IPS-18a (cell line): ENCODE results near the gene LMTK2.

Experiments used
- H3K27ac ChIP-seq: one replicate; pipeline ENCODE4 v1.5.1; 2013; ENCODE audit warnings: low read length
- H3K27me3 ChIP-seq: one replicate; pipeline ENCODE4 v1.6.1; 2013; ENCODE audit warnings: mild to moderate bottlenecking, low read length; ENCODE audit not compliant: control insufficient read depth, insufficient read depth
- H3K36me3 ChIP-seq: one replicate; pipeline ENCODE4 v1.6.1; 2013; ENCODE audit warnings: low read depth, low read length; ENCODE audit not compliant: control insufficient read depth
- H3K4me1 ChIP-seq: one replicate; pipeline ENCODE4 v1.6.1; 2013; ENCODE audit warnings: low read depth, low read length; ENCODE audit not compliant: control insufficient read depth
- H3K4me3 ChIP-seq: one replicate; pipeline ENCODE4 v1.5.1; 2013; ENCODE audit warnings: low read length
- H3K9ac ChIP-seq: one replicate; pipeline ENCODE4 v1.6.1; 2013; ENCODE audit warnings: mild to moderate bottlenecking, low read length, moderate library complexity
- H3K9me3 ChIP-seq: one replicate; pipeline ENCODE4 v1.6.1; 2013; ENCODE audit warnings: low read depth, low read length; ENCODE audit not compliant: control insufficient read depth

LMTK2 gene

GRCh38 chr7:98142658-98143057, 36.0 kb downstream of the LMTK2 start:
- Histone ChIP-seq H3K4me3 (no peak overlapping the region), H3K4me1 (no peaks in the 10 kb centered on the region), H3K27ac (no peak overlapping the region), H3K27me3 (no peaks in the 10 kb centered on the region), H3K9ac (no peak overlapping the region), H3K9me3 (no peaks in the 10 kb centered on the region), H3K36me3 (peaks cover 28% of the 10 kb centered on the region)

- Histone ChIP-seq H3K4me1 (no peaks in the 10 kb centered on the region), H3K36me3 (peaks cover 22% of the 10 kb centered on the region), H3K9ac (no peak overlapping the region), H3K27me3 (no peaks in the 10 kb centered on the region), H3K9me3 (no peaks in the 10 kb centered on the region), H3K4me3 (no peak overlapping the region), H3K27ac (no peak overlapping the region)
These were observed 41.9 kb downstream of the LMTK2 start for GRCh38 chr7:98148607-98149006.

- no peak overlapping the region for H3K27ac ChIP-seq
- H3K27me3 ChIP-seq = no peaks in the 10 kb centered on the region
- no peaks in the 10 kb centered on the region for H3K4me1 ChIP-seq
- peaks cover 22% of the 10 kb centered on the region for H3K36me3 ChIP-seq
- no peaks in the 10 kb centered on the region for H3K9me3 ChIP-seq
- no peak overlapping the region for H3K9ac ChIP-seq
- no peak overlapping the region for H3K4me3 ChIP-seq
These were observed 42.5 kb downstream of the LMTK2 start for GRCh38 chr7:98149116-98149692.

DNA sequence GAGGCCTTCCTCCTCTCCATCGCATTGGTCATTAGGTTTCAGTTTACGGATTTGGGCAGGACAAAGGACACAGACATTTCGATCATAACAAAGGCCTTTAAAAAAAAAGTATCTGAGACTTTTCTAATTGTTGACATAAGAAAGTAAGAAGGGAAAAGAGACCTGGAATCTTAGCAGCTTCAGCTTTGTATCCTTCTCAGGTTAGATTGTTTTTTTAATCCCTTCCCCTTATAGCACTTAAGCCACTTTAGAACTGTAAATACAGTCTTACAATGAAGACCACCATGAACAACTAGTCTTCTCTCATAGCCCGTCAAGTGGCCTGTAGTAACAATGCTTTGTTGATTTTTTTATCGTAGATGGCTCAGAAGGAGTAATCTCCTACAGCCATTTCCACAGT, 45.2 kb downstream of the LMTK2 start:
- H3K36me3 ChIP-seq = peaks cover 39% of the 10 kb centered on the region
- H3K9ac ChIP-seq = no peak overlapping the region
- H3K4me3 ChIP-seq = no peak overlapping the region
- no peaks in the 10 kb centered on the region for H3K9me3 ChIP-seq
- no peaks in the 10 kb centered on the region for H3K4me1 ChIP-seq
- H3K27ac ChIP-seq = no peak overlapping the region
- no peaks in the 10 kb centered on the region for H3K27me3 ChIP-seq

DNA sequence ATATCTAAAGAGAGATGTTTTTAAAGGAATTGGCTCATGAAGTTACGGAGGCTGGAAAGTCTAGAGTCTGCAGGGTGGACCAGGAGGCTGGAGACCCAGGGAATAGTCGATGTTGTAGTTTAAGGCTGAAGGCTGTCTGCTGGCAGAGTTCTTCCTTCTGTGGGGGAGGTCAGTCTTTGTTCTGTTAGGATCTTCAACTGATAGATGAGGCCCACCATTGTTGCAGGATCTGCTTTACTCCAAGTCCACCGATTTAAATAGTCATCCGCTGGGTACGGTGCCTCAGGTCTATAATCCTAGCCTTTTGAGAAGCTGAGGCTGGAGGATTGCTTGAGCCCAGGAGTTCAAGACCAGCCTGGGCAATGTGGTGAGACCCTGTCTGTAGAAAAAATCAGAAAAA, 50.0 kb downstream of the LMTK2 start:
- Histone ChIP-seq H3K27me3 (no peaks in the 10 kb centered on the region), H3K9ac (no peak overlapping the region), H3K4me3 (no peak overlapping the region), H3K27ac (no peak overlapping the region), H3K36me3 (peaks cover 40% of the 10 kb centered on the region), H3K9me3 (no peaks in the 10 kb centered on the region), H3K4me1 (no peaks in the 10 kb centered on the region)

GRCh38 chr7:98157761-98158160, 51.1 kb downstream of the LMTK2 start:
- no peak overlapping the region for H3K9ac ChIP-seq
- H3K27me3 ChIP-seq = no peaks in the 10 kb centered on the region
- no peaks in the 10 kb centered on the region for H3K9me3 ChIP-seq
- H3K4me3 ChIP-seq = no peak overlapping the region
- peaks cover 30% of the 10 kb centered on the region for H3K36me3 ChIP-seq
- no peak overlapping the region for H3K27ac ChIP-seq
- H3K4me1 ChIP-seq = no peaks in the 10 kb centered on the region

- H3K4me3 ChIP-seq = no peak overlapping the region
- H3K27me3 ChIP-seq = no peaks in the 10 kb centered on the region
- H3K27ac ChIP-seq = no peak overlapping the region
- peaks cover 5% of the 10 kb centered on the region for H3K36me3 ChIP-seq
- no peaks in the 10 kb centered on the region for H3K9me3 ChIP-seq
- no peaks in the 10 kb centered on the region for H3K4me1 ChIP-seq
- H3K9ac ChIP-seq = no peak overlapping the region
These were observed 56.1 kb downstream of the LMTK2 start for GRCh38 chr7:98162758-98163157.

- peaks cover 5% of the 10 kb centered on the region for H3K36me3 ChIP-seq
- H3K27ac ChIP-seq = no peak overlapping the region
- no peak overlapping the region for H3K9ac ChIP-seq
- no peaks in the 10 kb centered on the region for H3K4me1 ChIP-seq
- H3K27me3 ChIP-seq = no peaks in the 10 kb centered on the region
- H3K9me3 ChIP-seq = no peaks in the 10 kb centered on the region
- H3K4me3 ChIP-seq = no peak overlapping the region
These were observed 56.6 kb downstream of the LMTK2 start for GRCh38 chr7:98163269-98163668.

DNA sequence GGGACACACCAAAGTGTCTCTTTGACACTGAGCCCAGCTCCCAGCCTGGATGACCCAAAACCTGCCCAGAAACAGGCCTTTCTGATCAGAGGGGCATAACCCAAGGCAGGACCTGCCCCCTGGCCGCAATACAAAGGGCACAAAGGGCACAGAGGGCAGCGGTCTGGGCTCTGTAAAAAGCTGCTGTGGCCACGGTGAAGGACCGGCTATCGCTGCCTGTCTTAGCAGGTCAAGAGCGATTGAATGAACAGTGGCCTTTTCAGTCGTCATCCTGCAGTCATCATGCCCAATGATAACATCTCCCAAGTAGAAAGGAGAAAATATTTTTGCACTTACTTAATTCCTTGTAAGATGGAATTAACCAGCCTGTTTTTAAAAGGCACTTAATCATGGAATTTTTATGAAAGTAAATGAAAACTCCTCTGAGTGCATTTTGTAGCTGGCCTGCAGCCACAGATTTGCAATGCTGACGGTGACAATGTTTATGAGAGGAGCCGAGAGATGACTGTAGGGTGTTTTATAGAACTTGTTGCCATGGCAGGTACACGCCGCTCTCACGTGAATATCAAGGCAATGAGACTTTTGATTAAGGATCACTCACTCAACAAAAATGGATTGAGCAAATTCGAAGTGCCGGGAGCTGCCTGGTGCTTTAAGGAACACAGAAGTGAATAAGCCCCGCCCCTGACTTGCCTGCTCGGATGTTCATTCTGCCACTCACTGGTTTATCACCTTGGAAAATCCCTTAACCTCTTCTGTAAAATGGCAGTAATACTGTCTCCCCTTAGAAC, 57.2 kb downstream of the LMTK2 start:
- Histone ChIP-seq H3K27ac (no peak overlapping the region), H3K4me1 (no peaks in the 10 kb centered on the region), H3K27me3 (no peaks in the 10 kb centered on the region), H3K36me3 (peaks cover 5% of the 10 kb centered on the region), H3K9me3 (no peaks in the 10 kb centered on the region), H3K4me3 (no peak overlapping the region), H3K9ac (no peak overlapping the region)

DNA sequence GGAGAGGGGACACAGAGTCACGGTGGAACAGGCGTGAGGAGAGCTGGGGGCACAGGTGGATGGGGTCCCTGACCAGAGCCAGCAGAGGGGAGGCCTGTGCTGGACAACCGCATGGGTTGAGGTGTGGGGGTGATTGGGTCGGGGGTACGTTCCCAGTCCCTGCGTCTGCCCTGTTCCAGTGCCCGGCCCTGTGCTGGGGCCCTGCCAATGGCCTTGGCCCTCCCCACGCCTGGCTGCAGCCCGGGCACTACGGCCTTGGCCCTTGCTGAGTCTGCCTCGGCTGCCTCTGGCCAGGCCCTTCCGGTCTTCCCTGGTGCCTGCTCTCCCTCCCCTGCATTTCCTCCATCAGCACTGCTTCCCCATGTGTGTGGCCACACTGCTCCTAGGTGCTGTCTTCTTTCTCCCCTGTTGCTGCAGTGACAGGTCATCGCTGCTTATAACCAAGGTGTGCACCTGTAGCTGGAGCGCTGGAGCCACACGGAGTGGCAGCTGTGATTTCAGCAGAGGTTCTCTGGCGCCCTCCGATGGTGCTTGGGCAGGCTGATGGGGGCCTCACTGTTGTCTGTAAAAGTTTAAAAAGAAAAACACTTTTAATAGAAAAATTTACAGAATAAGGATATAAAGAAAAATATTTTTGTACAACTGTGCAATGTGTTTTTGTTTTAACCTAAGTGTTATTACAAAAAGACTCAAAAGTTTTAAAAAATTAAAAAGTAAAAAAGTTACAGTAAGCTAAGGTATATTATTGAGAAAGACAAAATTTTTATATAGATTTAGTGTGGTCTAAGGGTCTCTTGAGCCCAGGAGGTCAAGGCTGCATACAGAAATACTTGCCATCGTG, 59.4 kb downstream of the LMTK2 start:
- no peak overlapping the region for H3K27ac ChIP-seq
- H3K27me3 ChIP-seq = no peaks in the 10 kb centered on the region
- no peaks in the 10 kb centered on the region for H3K36me3 ChIP-seq
- H3K9ac ChIP-seq = no peak overlapping the region
- no peaks in the 10 kb centered on the region for H3K9me3 ChIP-seq
- no peak overlapping the region for H3K4me3 ChIP-seq
- H3K4me1 ChIP-seq = no peaks in the 10 kb centered on the region

DNA sequence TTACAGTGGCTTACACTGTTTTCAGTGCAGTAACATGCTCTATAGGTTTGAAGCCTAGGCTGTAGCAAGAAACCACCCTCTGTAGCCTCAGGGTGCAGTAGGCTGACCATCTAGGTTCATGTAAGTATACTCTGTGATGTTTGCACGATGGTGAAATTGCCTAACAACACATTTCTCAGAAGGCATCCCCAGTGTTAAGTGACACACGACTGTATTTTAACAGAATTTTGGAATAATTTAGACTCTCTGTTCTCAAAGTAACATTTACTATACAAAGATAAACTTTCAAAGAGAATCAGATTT, 60.0 kb downstream of the LMTK2 start:
- no peak overlapping the region for H3K4me3 ChIP-seq
- no peaks in the 10 kb centered on the region for H3K4me1 ChIP-seq
- no peaks in the 10 kb centered on the region for H3K36me3 ChIP-seq
- no peak overlapping the region for H3K27ac ChIP-seq
- no peaks in the 10 kb centered on the region for H3K9me3 ChIP-seq
- no peak overlapping the region for H3K9ac ChIP-seq
- no peaks in the 10 kb centered on the region for H3K27me3 ChIP-seq
